Endodermal cell (in vitro differentiated cells): ENCODE measurements around the gene WWP2. TPM values are rescaled to one million over a fixed set of nuclear protein-coding genes. Genes with fewer than 3 reads are reported as not detected.
A peak's percentile ranks its signal among the peaks of the same experiment; 100 is the strongest.

Experiments
- DNase-seq: peaks from one replicate; pipeline ENCODE4 v3.0.0-alpha.2; 2017
- H3K27ac ChIP-seq: 2 replicates; pipeline ENCODE4 v1.5.1; 2013; ENCODE audit warnings: mild to moderate bottlenecking, low read depth, low read length, moderate library complexity
- H3K27me3 ChIP-seq: 2 replicates; pipeline ENCODE4 v1.6.1; 2013; ENCODE audit warnings: mild to moderate bottlenecking, low read length, moderate library complexity; ENCODE audit not compliant: insufficient read depth, control insufficient read depth, poor library complexity, severe bottlenecking
- H3K36me3 ChIP-seq: 2 replicates; pipeline ENCODE4 v1.7.0; 2013; ENCODE audit warnings: mild to moderate bottlenecking, low read length, moderate library complexity; ENCODE audit not compliant: control insufficient read depth, insufficient read depth
- H3K4me1 ChIP-seq: one replicate; pipeline ENCODE4 v1.7.0; 2013; ENCODE audit warnings: low read length; ENCODE audit not compliant: control insufficient read depth, insufficient read depth
- H3K4me3 ChIP-seq: 2 replicates; pipeline ENCODE4 v1.5.1; 2013; ENCODE audit warnings: mild to moderate bottlenecking, low read length, moderate library complexity
- H3K9ac ChIP-seq: 2 replicates; pipeline ENCODE4 v1.6.1; 2013; ENCODE audit warnings: mild to moderate bottlenecking, low read length, moderate library complexity; ENCODE audit not compliant: poor library complexity, severe bottlenecking; ENCODE audit errors: extremely low read depth
- H3K9me3 ChIP-seq: 2 replicates; pipeline ENCODE4 v1.6.1; 2013; ENCODE audit warnings: mild to moderate bottlenecking, low read length, moderate library complexity; ENCODE audit not compliant: control insufficient read depth
- H3K27ac Mint-ChIP-seq: 2 replicates; pipeline ENCODE4 v1.8.0; 2020; ENCODE audit warnings: mixed read lengths
- H3K27me3 Mint-ChIP-seq: 2 replicates; pipeline ENCODE4 v1.8.0; 2021; ENCODE audit warnings: mild to moderate bottlenecking, mixed read lengths; ENCODE audit not compliant: insufficient read depth
- H3K36me3 Mint-ChIP-seq: 2 replicates; pipeline ENCODE4 v1.8.0; 2020; ENCODE audit warnings: low read depth, mixed read lengths
- H3K4me1 Mint-ChIP-seq: 2 replicates; pipeline ENCODE4 v1.8.0; 2020; ENCODE audit warnings: mixed read lengths
- H3K4me3 Mint-ChIP-seq: 2 replicates; pipeline ENCODE4 v1.8.0; 2020; ENCODE audit warnings: mild to moderate bottlenecking, moderate library complexity, mixed read lengths
- H3K9me3 Mint-ChIP-seq: 2 replicates; pipeline ENCODE4 v1.8.0; 2020; ENCODE audit warnings: mild to moderate bottlenecking, mixed read lengths
- CTCF ChIP-seq: fragments of 200-600 bp; sonication (generic); conservative IDR thresholded peaks from 2 replicates; pipeline ENCODE4 v1.5.0; 2021; ENCODE audit warnings: antibody characterized with exemption, mild to moderate bottlenecking
- WGBS, 2 experiments: methylation state at CpG; one replicate each; pipeline versions ENCODE4 v1.1.5 to v1.1.7; 2013; ENCODE audit warnings: missing lambda C conversion rate in 2 of 2, mixed read lengths in 1 of 2; ENCODE audit not compliant: insufficient coverage in 1 of 2, insufficient read length in 1 of 2; 5-methylcytosine and 5-hydroxymethylcytosine counted together
- total RNA-seq, 2 donors: library from RNA; stranded (reverse); fragmentation: NEBNext Ultra II Directional in 1 of 2; extraction: Animal tissue kit (Norgen Biotek cat#: 25700) in 1 of 2; gene quantifications; 2 replicates in 1 of 2; 3 replicates in 1 of 2; pipeline ENCODE4 v1.2.1, GENCODE V29; 2021

The WWP2 gene
- total RNA-seq, 2 donors from 2014 or later, result 42.3 to 50.0 TPM

- Mint-ChIP-seq H3K4me1 (peaks cover 15% of the 10 kb centered on the region), H3K4me3 (no peak overlapping the region), H3K36me3 (peaks cover 14% of the 10 kb centered on the region), H3K27ac (no peak overlapping the region), H3K9me3 (peaks cover 4% of the 10 kb centered on the region), H3K27me3 (no peaks in the 10 kb centered on the region)
- H3K27ac ChIP-seq, result no peak overlapping the region
- no peaks in the 10 kb centered on the region for H3K36me3 ChIP-seq
- peaks cover 6% of the 10 kb centered on the region for H3K9me3 ChIP-seq
- no peak for DNase-seq
- H3K9ac ChIP-seq, result no peak overlapping the region
- H3K4me3 ChIP-seq, result no peak overlapping the region
- TF ChIP-seq CTCF, result no peak
- H3K4me1 ChIP-seq, result no peaks in the 10 kb centered on the region
- 94 to 96% methylated on average over 4 to 6 of the region's 6 CpGs for WGBS, 2 experiments
- H3K27me3 ChIP-seq, result no peaks in the 10 kb centered on the region
These were observed 6.5 kb downstream of the WWP2 start for GRCh38 chr16:69768666-69769065.

DNA sequence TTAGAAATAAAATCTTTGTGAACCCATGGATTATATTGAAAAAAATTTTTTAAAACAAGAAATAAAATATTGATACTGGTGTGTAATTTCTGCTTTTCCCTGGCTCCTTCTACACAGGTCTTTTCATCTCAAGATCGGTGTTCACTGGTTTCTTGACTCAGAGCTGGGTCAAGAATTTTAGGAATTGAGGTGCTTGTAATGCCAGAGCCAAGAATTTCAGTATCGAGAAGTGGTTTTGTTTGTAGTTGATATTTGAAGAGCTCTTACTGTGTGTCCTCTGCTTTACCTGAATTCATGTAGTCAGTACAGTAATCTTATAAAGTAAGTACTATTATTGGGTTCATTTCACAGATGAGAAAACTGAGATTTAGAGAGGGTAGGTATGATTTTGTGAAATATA is 7.3 kb downstream of the WWP2 start:
- DNase-seq, result no peak
- peaks cover 14% of the 10 kb centered on the region for H3K36me3 Mint-ChIP-seq
- H3K4me1 Mint-ChIP-seq, result peaks cover 15% of the 10 kb centered on the region
- H3K9me3 ChIP-seq, result peaks cover 6% of the 10 kb centered on the region
- WGBS, 2 experiments, result 95% methylated on average over 2 of the region's 2 CpGs; no CpG with 5 or more reads in 1 of the 2 experiments
- no peaks in the 10 kb centered on the region for H3K4me1 ChIP-seq
- H3K27ac ChIP-seq, result no peak overlapping the region
- TF ChIP-seq CTCF, result no peak
- peaks cover 4% of the 10 kb centered on the region for H3K9me3 Mint-ChIP-seq
- no peak overlapping the region for H3K4me3 Mint-ChIP-seq
- H3K27me3 ChIP-seq, result no peaks in the 10 kb centered on the region
- H3K27me3 Mint-ChIP-seq, result no peaks in the 10 kb centered on the region
- H3K27ac Mint-ChIP-seq, result no peak overlapping the region
- H3K4me3 ChIP-seq, result no peak overlapping the region
- no peak overlapping the region for H3K9ac ChIP-seq
- H3K36me3 ChIP-seq, result no peaks in the 10 kb centered on the region

- DNase-seq, result no peak
- no peaks in the 10 kb centered on the region for H3K27me3 ChIP-seq
- TF ChIP-seq CTCF, result no peak
- H3K9me3 Mint-ChIP-seq, result peaks cover 15% of the 10 kb centered on the region
- peak overlapping the region; percentile 46 for H3K27ac Mint-ChIP-seq
- H3K9ac ChIP-seq, result no peak overlapping the region
- H3K4me3 ChIP-seq, result no peak overlapping the region
- peaks cover 15% of the 10 kb centered on the region for H3K4me1 Mint-ChIP-seq
- no peak overlapping the region for H3K27ac ChIP-seq
- peaks cover 22% of the 10 kb centered on the region for H3K36me3 Mint-ChIP-seq
- no peaks in the 10 kb centered on the region for H3K27me3 Mint-ChIP-seq
- H3K9me3 ChIP-seq, result peaks cover 21% of the 10 kb centered on the region
- H3K4me3 Mint-ChIP-seq, result no peak overlapping the region
- no peaks in the 10 kb centered on the region for H3K4me1 ChIP-seq
- 98 to 100% methylated on average over 1 to 2 of the region's 2 CpGs for WGBS, 2 experiments
- peaks cover 8% of the 10 kb centered on the region for H3K36me3 ChIP-seq
These were observed 9.5 kb downstream of the WWP2 start for GRCh38 chr16:69771651-69771967.
